ENCODE measurements around the gene LCN1.
"Not testable (repeated sequence)": the region's sequence is repeated elsewhere in the genome, so short reads cannot be mapped to it uniquely, and the experiment has no call there.

Gene LCN1

GRCh38 chr9:135545646-135546176, 24.5 kb downstream of the LCN1 start, which contains the start of gene OBP2A:
TSS of gene OBP2A (plus strand) at chr9:135546126. CDS start at chr9:135546181, 55 bp downstream.
- H3K27ac ChIP-seq (ENCODE audit: low read length); H3K4me1 ChIP-seq (ENCODE audit: control insufficient read depth, insufficient read depth, low read length); H3K36me3 ChIP-seq (ENCODE audit: control insufficient read depth in 2 of 2, insufficient read depth in 2 of 2, low read length in 2 of 2); H3K9ac ChIP-seq (ENCODE audit: low read length in 2 of 2); H3K4me3 ChIP-seq (ENCODE audit: low read length in 2 of 2); H3K27me3 ChIP-seq (ENCODE audit: control insufficient read depth in 1 of 2, insufficient read depth in 2 of 2, low read length in 2 of 2); H3K9me3 ChIP-seq (ENCODE audit: control insufficient read depth in 2 of 2, low read length in 2 of 2): not testable (repeated sequence)

- not testable (repeated sequence) for H3K9ac ChIP-seq (ENCODE audit: low read length in 2 of 2); H3K27ac ChIP-seq (ENCODE audit: low read length); H3K27me3 ChIP-seq (ENCODE audit: control insufficient read depth in 1 of 2, insufficient read depth in 2 of 2, low read length in 2 of 2); H3K4me3 ChIP-seq (ENCODE audit: low read length in 2 of 2); H3K4me1 ChIP-seq (ENCODE audit: control insufficient read depth, insufficient read depth, low read length); H3K36me3 ChIP-seq (ENCODE audit: control insufficient read depth in 2 of 2, insufficient read depth in 2 of 2, low read length in 2 of 2); H3K9me3 ChIP-seq (ENCODE audit: control insufficient read depth in 2 of 2, low read length in 2 of 2)
Observed at GRCh38 chr9:135546792-135547617, 25.8 kb downstream of the LCN1 start.

GRCh38 chr9:135547756-135548736, 26.8 kb downstream of the LCN1 start:
- Histone ChIP-seq H3K9ac (ENCODE audit: low read length in 2 of 2) (no peak overlapping the region), H3K9me3 (ENCODE audit: control insufficient read depth in 2 of 2, low read length in 2 of 2) (no peaks in the 10 kb centered on the region), H3K4me1 (ENCODE audit: control insufficient read depth, insufficient read depth, low read length) (no peaks in the 10 kb centered on the region), H3K36me3 (ENCODE audit: control insufficient read depth in 2 of 2, insufficient read depth in 2 of 2, low read length in 2 of 2) (no peaks in the 10 kb centered on the region), H3K4me3 (ENCODE audit: low read length in 2 of 2) (no peak overlapping the region), H3K27ac (ENCODE audit: low read length) (no peak overlapping the region), H3K27me3 (ENCODE audit: control insufficient read depth in 1 of 2, insufficient read depth in 2 of 2, low read length in 2 of 2) (peaks cover 0 to 6% of the 10 kb centered on the region in 2 donors)

GRCh38 chr9:135549478-135550343, 28.5 kb downstream of the LCN1 start:
- not testable (repeated sequence) for H3K36me3 ChIP-seq (ENCODE audit: control insufficient read depth in 2 of 2, insufficient read depth in 2 of 2, low read length in 2 of 2); H3K4me1 ChIP-seq (ENCODE audit: control insufficient read depth, insufficient read depth, low read length); H3K9ac ChIP-seq (ENCODE audit: low read length in 2 of 2); H3K27ac ChIP-seq (ENCODE audit: low read length); H3K27me3 ChIP-seq (ENCODE audit: control insufficient read depth in 1 of 2, insufficient read depth in 2 of 2, low read length in 2 of 2); H3K9me3 ChIP-seq (ENCODE audit: control insufficient read depth in 2 of 2, low read length in 2 of 2); H3K4me3 ChIP-seq (ENCODE audit: low read length in 2 of 2)

GRCh38 chr9:135550344-135550918, 29.2 kb downstream of the LCN1 start:
- Histone ChIP-seq H3K9ac (ENCODE audit: low read length in 2 of 2) (no peak overlapping the region), H3K4me1 (ENCODE audit: control insufficient read depth, insufficient read depth, low read length) (no peaks in the 10 kb centered on the region), H3K36me3 (ENCODE audit: control insufficient read depth in 2 of 2, insufficient read depth in 2 of 2, low read length in 2 of 2) (no peaks in the 10 kb centered on the region), H3K27ac (ENCODE audit: low read length) (no peak overlapping the region), H3K4me3 (ENCODE audit: low read length in 2 of 2) (no peak overlapping the region), H3K9me3 (ENCODE audit: control insufficient read depth in 2 of 2, low read length in 2 of 2) (peaks cover 3 to 5% of the 10 kb centered on the region in 2 donors), H3K27me3 (ENCODE audit: control insufficient read depth in 1 of 2, insufficient read depth in 2 of 2, low read length in 2 of 2) (peaks cover 0 to 4% of the 10 kb centered on the region in 2 donors)

- Histone ChIP-seq H3K27ac (ENCODE audit: low read length) (no peak overlapping the region), H3K9ac (ENCODE audit: low read length in 2 of 2) (no peak overlapping the region), H3K27me3 (ENCODE audit: control insufficient read depth in 1 of 2, insufficient read depth in 2 of 2, low read length in 2 of 2) (peaks cover 0 to 4% of the 10 kb centered on the region in 2 donors), H3K4me1 (ENCODE audit: control insufficient read depth, insufficient read depth, low read length) (no peaks in the 10 kb centered on the region), H3K36me3 (ENCODE audit: control insufficient read depth in 2 of 2, insufficient read depth in 2 of 2, low read length in 2 of 2) (no peaks in the 10 kb centered on the region), H3K4me3 (ENCODE audit: low read length in 2 of 2) (no peak overlapping the region), H3K9me3 (ENCODE audit: control insufficient read depth in 2 of 2, low read length in 2 of 2) (peaks cover 3 to 6% of the 10 kb centered on the region in 2 donors)
Observed at GRCh38 chr9:135551031-135551430, 29.8 kb downstream of the LCN1 start.

GRCh38 chr9:135551456-135551855, 30.2 kb downstream of the LCN1 start:
- no peak overlapping the region for H3K9ac ChIP-seq (ENCODE audit: low read length in 2 of 2)
- peaks cover 3 to 6% of the 10 kb centered on the region in 2 donors for H3K9me3 ChIP-seq (ENCODE audit: control insufficient read depth in 2 of 2, low read length in 2 of 2)
- H3K36me3 ChIP-seq (ENCODE audit: control insufficient read depth in 2 of 2, insufficient read depth in 2 of 2, low read length in 2 of 2), result no peaks in the 10 kb centered on the region
- no peak overlapping the region for H3K4me3 ChIP-seq (ENCODE audit: low read length in 2 of 2)
- H3K27ac ChIP-seq (ENCODE audit: low read length), result no peak overlapping the region
- peaks cover 0 to 4% of the 10 kb centered on the region in 2 donors for H3K27me3 ChIP-seq (ENCODE audit: control insufficient read depth in 1 of 2, insufficient read depth in 2 of 2, low read length in 2 of 2)
- no peaks in the 10 kb centered on the region for H3K4me1 ChIP-seq (ENCODE audit: control insufficient read depth, insufficient read depth, low read length)

GRCh38 chr9:135552021-135552697, 30.9 kb downstream of the LCN1 start:
- H3K4me3 ChIP-seq (ENCODE audit: low read length in 2 of 2), result no peak overlapping the region
- no peaks in the 10 kb centered on the region for H3K36me3 ChIP-seq (ENCODE audit: control insufficient read depth in 2 of 2, insufficient read depth in 2 of 2, low read length in 2 of 2)
- H3K9ac ChIP-seq (ENCODE audit: low read length in 2 of 2), result no peak overlapping the region
- peaks cover 0 to 4% of the 10 kb centered on the region in 2 donors for H3K27me3 ChIP-seq (ENCODE audit: control insufficient read depth in 1 of 2, insufficient read depth in 2 of 2, low read length in 2 of 2)
- H3K4me1 ChIP-seq (ENCODE audit: control insufficient read depth, insufficient read depth, low read length), result no peaks in the 10 kb centered on the region
- peaks cover 3 to 6% of the 10 kb centered on the region in 2 donors for H3K9me3 ChIP-seq (ENCODE audit: control insufficient read depth in 2 of 2, low read length in 2 of 2)
- H3K27ac ChIP-seq (ENCODE audit: low read length), result no peak overlapping the region

GRCh38 chr9:135552698-135553171, 31.5 kb downstream of the LCN1 start:
- Histone ChIP-seq H3K9ac (ENCODE audit: low read length in 2 of 2) (no peak overlapping the region), H3K4me1 (ENCODE audit: control insufficient read depth, insufficient read depth, low read length) (no peaks in the 10 kb centered on the region), H3K4me3 (ENCODE audit: low read length in 2 of 2) (no peak overlapping the region), H3K27ac (ENCODE audit: low read length) (no peak overlapping the region), H3K36me3 (ENCODE audit: control insufficient read depth in 2 of 2, insufficient read depth in 2 of 2, low read length in 2 of 2) (no peaks in the 10 kb centered on the region), H3K27me3 (ENCODE audit: control insufficient read depth in 1 of 2, insufficient read depth in 2 of 2, low read length in 2 of 2) (peaks cover 0 to 4% of the 10 kb centered on the region in 2 donors), H3K9me3 (ENCODE audit: control insufficient read depth in 2 of 2, low read length in 2 of 2) (peaks cover 3 to 6% of the 10 kb centered on the region in 2 donors)

All from stomach smooth muscle (tissue), 2 donors.